GM23248 (cell line): ENCODE measurements around the gene MUCL3.

Experiments
- EZH2 ChIP-seq: fragments of 200-600 bp; sonication (generic); IDR thresholded peaks from 2 replicates; pipeline ENCODE4 v1.6.1; 2018; ENCODE audit warnings: antibody characterized with exemption, mild to moderate bottlenecking; ENCODE audit not compliant: insufficient read depth, poor library complexity, severe bottlenecking
- EZH2phosphoT487 ChIP-seq: fragments of 200-600 bp; sonication (generic); IDR thresholded peaks from 2 replicates; pipeline ENCODE4 v1.6.1; 2018; ENCODE audit warnings: antibody characterized with exemption, moderate library complexity, mild to moderate bottlenecking, low read depth; ENCODE audit not compliant: insufficient read depth

- TF ChIP-seq EZH2 (no peak), EZH2phosphoT487 (no peak)
Observed at GRCh38 chr6:30931969-30932645, 8.7 kb upstream of the MUCL3 start, which contains the start of gene SFTA2.
